ENCODE data around the gene RASA1. TPM values are rescaled to one million over a fixed set of nuclear protein-coding genes. Genes with fewer than 3 reads are reported as not detected.

The RASA1 gene
- total and polyA plus RNA-seq, 4 donors = 9.3 to 33.6 (median 23.7) TPM

DNA sequence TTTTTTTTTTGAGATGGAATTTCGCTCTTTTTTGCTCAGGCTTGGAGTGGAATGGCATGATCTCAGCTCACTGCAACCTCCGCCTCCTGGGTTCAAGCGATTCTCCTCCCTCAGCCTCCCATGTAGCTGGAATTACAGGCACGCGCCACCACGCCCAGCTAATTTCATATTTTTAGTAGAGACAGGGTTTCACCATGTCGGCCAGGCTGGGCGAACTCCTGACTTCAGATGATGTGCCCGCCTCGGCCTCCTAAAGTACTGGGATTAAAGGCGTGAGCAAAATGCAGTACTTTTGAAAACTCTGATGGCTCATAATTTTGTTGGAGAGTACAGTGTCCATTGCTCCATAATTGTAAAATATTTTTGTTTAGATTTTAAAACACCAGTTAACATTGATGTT lies 92.4 kb downstream of the RASA1 start:
- DNase-seq (peak in 1 of 2 donors; percentile 64), ATAC-seq (ENCODE audit: low FRiP score) (no peak)
- Histone ChIP-seq H3K4me1 (ENCODE audit: control insufficient read depth in 1 of 2, insufficient read depth in 2 of 2, low read length in 2 of 2) (no peaks in the 10 kb centered on the region), H3K9me3 (ENCODE audit: control insufficient read depth, low read length) (no peaks in the 10 kb centered on the region), H3K27ac (ENCODE audit: low read depth in 1 of 2, low read length in 2 of 2) (no peak overlapping the region), H3K27me3 (ENCODE audit: control insufficient read depth in 1 of 2, insufficient read depth in 2 of 2, low read length in 1 of 2) (no peaks in the 10 kb centered on the region), H3K36me3 (ENCODE audit: control insufficient read depth in 1 of 2, insufficient read depth in 2 of 2, low read length in 1 of 2) (peaks cover 0 to 2% of the 10 kb centered on the region in 2 donors), H3K4me3 (ENCODE audit: low read length in 2 of 2) (no peak overlapping the region)
- WGBS, 2 donors = 88 to 97% methylated on average over 11 of the region's 11 CpGs
- intact Hi-C loops (cut with DNase I) = no loop called here

DNA sequence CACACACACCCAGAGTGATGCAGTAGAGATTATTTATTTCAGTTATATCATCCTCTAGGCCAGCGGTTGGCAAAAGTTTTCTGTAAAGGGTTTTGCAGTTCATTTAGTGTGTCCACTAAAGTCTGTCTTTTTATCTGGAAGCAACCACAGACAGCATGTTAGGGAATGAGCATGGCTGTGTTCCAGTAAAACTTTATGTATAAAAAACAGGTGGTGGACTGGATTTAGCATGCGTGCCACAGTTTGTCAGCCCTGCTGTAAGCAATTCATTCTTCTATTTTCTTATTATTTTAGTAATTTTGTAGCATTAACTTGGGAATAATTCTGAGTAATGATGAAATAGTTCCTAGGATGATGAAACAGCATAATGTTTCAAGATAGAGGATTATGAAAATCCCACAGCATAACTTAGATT lies 93.4 kb downstream of the RASA1 start:
- Histone ChIP-seq H3K36me3 (ENCODE audit: control insufficient read depth in 1 of 2, insufficient read depth in 2 of 2, low read length in 1 of 2) (no peaks in the 10 kb centered on the region), H3K27me3 (ENCODE audit: control insufficient read depth in 1 of 2, insufficient read depth in 2 of 2, low read length in 1 of 2) (no peaks in the 10 kb centered on the region), H3K4me3 (ENCODE audit: low read length in 2 of 2) (no peak overlapping the region), H3K9me3 (ENCODE audit: control insufficient read depth, low read length) (no peaks in the 10 kb centered on the region), H3K27ac (ENCODE audit: low read depth in 1 of 2, low read length in 2 of 2) (no peak overlapping the region), H3K4me1 (ENCODE audit: control insufficient read depth in 1 of 2, insufficient read depth in 2 of 2, low read length in 2 of 2) (no peaks in the 10 kb centered on the region)
- intact Hi-C loops (cut with DNase I) = no loop called here
- no peak for DNase-seq
- 83 to 89% methylated on average over 2 of the region's 2 CpGs for WGBS, 2 donors
- ATAC-seq (ENCODE audit: low FRiP score) = peak; percentile 50

DNA sequence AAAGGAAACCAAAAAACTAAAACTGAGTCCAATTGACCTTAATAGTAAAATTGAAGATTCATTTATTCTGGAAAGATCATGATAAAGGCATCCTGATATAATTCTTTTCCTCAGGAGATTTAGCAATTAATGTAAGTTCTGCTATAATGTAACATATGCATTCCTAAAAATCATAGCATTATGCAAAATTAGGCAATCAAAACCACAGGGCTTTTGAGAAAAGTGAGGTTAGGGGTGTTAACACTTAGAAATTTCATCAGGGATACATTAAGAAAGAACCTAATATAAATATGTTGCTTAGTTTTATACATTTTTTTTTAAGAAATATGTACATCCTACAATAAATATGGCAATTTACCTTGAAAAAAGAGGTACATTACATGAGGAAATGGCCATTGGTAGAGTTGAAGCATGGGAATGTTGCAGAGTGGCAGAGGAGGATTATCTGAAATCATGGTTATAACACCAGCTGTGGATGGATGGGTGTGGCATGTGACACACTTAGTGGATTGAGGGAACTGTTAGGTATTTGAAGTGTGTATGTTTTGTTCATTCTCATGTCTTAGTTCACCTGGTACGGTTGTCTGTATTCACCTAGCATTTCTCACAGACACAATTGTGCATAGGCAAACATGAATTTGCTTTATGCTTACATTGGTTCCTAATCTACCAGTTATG lies 94.0 kb downstream of the RASA1 start:
- Histone ChIP-seq H3K27me3 (ENCODE audit: control insufficient read depth in 1 of 2, insufficient read depth in 2 of 2, low read length in 1 of 2) (no peaks in the 10 kb centered on the region), H3K4me1 (ENCODE audit: control insufficient read depth in 1 of 2, insufficient read depth in 2 of 2, low read length in 2 of 2) (no peaks in the 10 kb centered on the region), H3K9me3 (ENCODE audit: control insufficient read depth, low read length) (no peaks in the 10 kb centered on the region), H3K27ac (ENCODE audit: low read depth in 1 of 2, low read length in 2 of 2) (no peak overlapping the region), H3K36me3 (ENCODE audit: control insufficient read depth in 1 of 2, insufficient read depth in 2 of 2, low read length in 1 of 2) (no peaks in the 10 kb centered on the region), H3K4me3 (ENCODE audit: low read length in 2 of 2) (no peak overlapping the region)
- DNase-seq (no peak), ATAC-seq (ENCODE audit: low FRiP score) (no peak)
- intact Hi-C loops (cut with DNase I) = no loop called here
- WGBS, 2 donors = 95 to 97% methylated on average over 1 of the region's 1 CpG

DNA sequence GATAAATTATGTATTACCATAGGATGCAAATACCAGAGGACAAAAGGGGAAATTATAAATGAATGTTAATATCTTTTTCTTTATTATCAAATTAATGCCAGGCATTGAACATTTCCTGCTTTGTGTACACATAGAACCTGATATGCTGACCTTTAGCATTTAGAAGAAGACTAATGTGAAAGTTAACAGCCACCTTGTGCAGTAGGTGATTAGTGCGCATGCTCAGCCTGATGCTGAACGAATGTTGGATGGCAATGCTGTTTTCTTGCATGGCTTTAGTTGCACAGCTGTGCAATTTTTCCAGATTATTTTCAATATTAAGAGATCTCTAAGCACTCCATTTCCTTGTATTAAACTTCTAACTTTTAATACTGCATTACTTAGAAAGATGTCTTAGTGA lies 99.6 kb downstream of the RASA1 start:
- Histone ChIP-seq H3K9me3 (ENCODE audit: control insufficient read depth, low read length) (no peaks in the 10 kb centered on the region), H3K4me3 (ENCODE audit: low read length in 2 of 2) (no peak overlapping the region), H3K4me1 (ENCODE audit: control insufficient read depth in 1 of 2, insufficient read depth in 2 of 2, low read length in 2 of 2) (peaks cover 0 to 2% of the 10 kb centered on the region in 2 donors), H3K36me3 (ENCODE audit: control insufficient read depth in 1 of 2, insufficient read depth in 2 of 2, low read length in 1 of 2) (no peaks in the 10 kb centered on the region), H3K27ac (ENCODE audit: low read depth in 1 of 2, low read length in 2 of 2) (no peak overlapping the region), H3K27me3 (ENCODE audit: control insufficient read depth in 1 of 2, insufficient read depth in 2 of 2, low read length in 1 of 2) (no peaks in the 10 kb centered on the region)
- DNase-seq = no peak
- intact Hi-C loops (cut with DNase I) = no loop called here
- WGBS, 2 donors = 90 to 94% methylated on average over 2 of the region's 2 CpGs
- no peak for ATAC-seq (ENCODE audit: low FRiP score)

DNA sequence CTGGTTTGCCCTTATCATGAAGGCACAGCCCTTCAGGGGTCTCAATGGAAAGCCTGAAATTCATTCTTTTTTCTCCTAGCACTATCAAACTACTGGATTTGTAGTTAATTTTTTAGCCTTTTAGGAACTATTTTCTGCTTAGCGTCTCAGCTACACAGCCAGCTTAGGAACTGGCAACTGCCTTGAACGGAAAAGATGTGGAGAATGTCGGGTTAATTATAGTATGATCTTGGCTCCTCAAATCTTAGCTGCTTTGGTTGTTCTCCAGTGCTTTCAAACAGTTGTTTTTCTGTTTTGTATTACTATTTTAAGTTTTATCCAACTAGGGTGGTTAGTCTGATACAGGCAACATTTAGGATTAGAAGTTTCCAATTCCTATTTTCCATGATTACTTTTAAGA lies 100.9 kb downstream of the RASA1 start:
- no peaks in the 10 kb centered on the region for H3K9me3 ChIP-seq (ENCODE audit: control insufficient read depth, low read length)
- DNase-seq (no peak), ATAC-seq (ENCODE audit: low FRiP score) (no peak)
- H3K27me3 ChIP-seq (ENCODE audit: control insufficient read depth in 1 of 2, insufficient read depth in 2 of 2, low read length in 1 of 2) = no peaks in the 10 kb centered on the region
- H3K4me3 ChIP-seq (ENCODE audit: low read length in 2 of 2) = no peak overlapping the region
- 7 to 8% methylated on average over 3 of the region's 3 CpGs for whole genome bisulfite sequencing, 2 donors
- peak overlapping the region in 1 of 2 donors; percentile 57 for H3K27ac ChIP-seq (ENCODE audit: low read depth in 1 of 2, low read length in 2 of 2)
- intact Hi-C loops (cut with DNase I) = no loop called here
- peaks cover 0 to 2% of the 10 kb centered on the region in 2 donors for H3K4me1 ChIP-seq (ENCODE audit: control insufficient read depth in 1 of 2, insufficient read depth in 2 of 2, low read length in 2 of 2)
- H3K36me3 ChIP-seq (ENCODE audit: control insufficient read depth in 1 of 2, insufficient read depth in 2 of 2, low read length in 1 of 2) = no peaks in the 10 kb centered on the region

DNA sequence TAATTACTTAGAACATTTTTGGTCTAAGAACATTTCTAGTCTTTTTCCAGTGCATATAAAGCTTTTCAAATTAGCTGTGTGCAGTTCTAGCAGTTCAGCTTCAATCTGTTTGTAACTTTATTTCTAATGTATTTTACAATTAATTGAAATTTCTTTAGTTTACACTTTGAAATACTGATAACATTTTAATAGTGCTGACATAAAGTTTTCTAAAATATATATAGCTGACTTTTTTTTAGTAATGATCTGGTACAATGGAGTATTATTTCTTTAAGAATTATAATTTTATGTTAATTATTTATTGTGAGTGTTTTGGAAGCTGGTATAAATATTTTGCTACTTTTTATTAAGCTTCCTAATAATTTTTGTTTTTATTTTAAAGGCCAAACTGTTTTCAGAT lies 101.7 kb downstream of the RASA1 start:
- ATAC-seq (ENCODE audit: low FRiP score) = no peak

DNA sequence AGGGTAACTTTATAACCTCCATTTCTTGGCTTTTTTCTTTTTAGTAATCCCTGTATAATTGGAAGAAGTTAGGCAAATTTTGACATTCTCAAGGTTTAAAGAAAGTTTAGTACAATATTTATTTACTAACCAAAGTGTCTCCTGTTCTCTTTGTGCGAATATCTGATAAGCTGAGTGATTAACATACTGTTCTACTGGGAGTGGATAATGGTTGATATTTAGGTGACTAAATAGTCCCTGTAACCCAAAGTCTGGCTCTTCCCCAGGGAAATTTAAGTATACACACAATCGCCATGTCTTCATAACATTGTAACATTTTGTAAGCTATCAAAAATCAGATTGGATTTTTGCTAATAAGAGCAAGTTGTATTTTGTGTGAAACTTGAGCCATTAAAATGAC lies 105.0 kb downstream of the RASA1 start:
- ATAC-seq (ENCODE audit: low FRiP score) (no peak), DNase-seq (no peak)
- Histone ChIP-seq H3K9me3 (ENCODE audit: control insufficient read depth, low read length) (no peaks in the 10 kb centered on the region), H3K27me3 (ENCODE audit: control insufficient read depth in 1 of 2, insufficient read depth in 2 of 2, low read length in 1 of 2) (no peaks in the 10 kb centered on the region), H3K4me1 (ENCODE audit: control insufficient read depth in 1 of 2, insufficient read depth in 2 of 2, low read length in 2 of 2) (peaks cover 0 to 2% of the 10 kb centered on the region in 2 donors), H3K36me3 (ENCODE audit: control insufficient read depth in 1 of 2, insufficient read depth in 2 of 2, low read length in 1 of 2) (no peaks in the 10 kb centered on the region), H3K27ac (ENCODE audit: low read depth in 1 of 2, low read length in 2 of 2) (no peak overlapping the region), H3K4me3 (ENCODE audit: low read length in 2 of 2) (no peak overlapping the region)
- intact Hi-C loops (cut with DNase I) = no loop called here
- 64 to 70% methylated on average over 2 of the region's 2 CpGs for WGBS, 2 donors

More for the DNA sequence above, 101.7 kb downstream of the RASA1 start:
- Histone ChIP-seq H3K27me3 (ENCODE audit: control insufficient read depth in 1 of 2, insufficient read depth in 2 of 2, low read length in 1 of 2) (no peaks in the 10 kb centered on the region), H3K9me3 (ENCODE audit: control insufficient read depth, low read length) (no peaks in the 10 kb centered on the region), H3K4me3 (ENCODE audit: low read length in 2 of 2) (no peak overlapping the region), H3K36me3 (ENCODE audit: control insufficient read depth in 1 of 2, insufficient read depth in 2 of 2, low read length in 1 of 2) (no peaks in the 10 kb centered on the region), H3K4me1 (ENCODE audit: control insufficient read depth in 1 of 2, insufficient read depth in 2 of 2, low read length in 2 of 2) (peaks cover 0 to 2% of the 10 kb centered on the region in 2 donors), H3K27ac (ENCODE audit: low read depth in 1 of 2, low read length in 2 of 2) (no peak overlapping the region)
- intact Hi-C loops (cut with DNase I) = no loop called here
- no peak for DNase-seq

DNA sequence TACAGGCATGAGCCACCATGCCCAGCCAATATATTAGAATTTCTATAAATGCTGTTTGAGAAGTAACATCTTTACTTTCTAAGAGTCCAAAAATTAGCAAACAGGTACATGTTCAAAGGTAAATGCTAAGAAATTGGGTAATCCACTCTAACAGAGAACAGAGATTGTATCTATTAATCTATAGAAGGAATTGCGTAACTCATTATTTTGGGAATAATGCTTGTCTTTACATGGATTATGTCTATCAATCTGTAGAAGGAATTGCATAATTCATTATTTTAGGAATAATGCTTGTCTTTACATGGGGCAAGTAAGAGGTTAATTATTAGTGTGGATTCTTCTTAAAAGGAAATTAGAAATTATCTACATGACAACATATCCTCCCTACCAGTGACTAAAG lies 114.5 kb downstream of the RASA1 start:
- intact Hi-C loops (cut with DNase I) = no loop called here
- H3K4me1 ChIP-seq (ENCODE audit: control insufficient read depth in 1 of 2, insufficient read depth in 2 of 2, low read length in 2 of 2) = no peaks in the 10 kb centered on the region
- H3K27ac ChIP-seq (ENCODE audit: low read depth in 1 of 2, low read length in 2 of 2) = no peak overlapping the region
- no peak for DNase-seq
- no peak for ATAC-seq (ENCODE audit: low FRiP score)
- H3K36me3 ChIP-seq (ENCODE audit: control insufficient read depth in 1 of 2, insufficient read depth in 2 of 2, low read length in 1 of 2) = no peaks in the 10 kb centered on the region
- no peaks in the 10 kb centered on the region for H3K9me3 ChIP-seq (ENCODE audit: control insufficient read depth, low read length)
- H3K4me3 ChIP-seq (ENCODE audit: low read length in 2 of 2) = no peak overlapping the region
- 95 to 100% methylated on average over 1 of the region's 1 CpG for WGBS, 2 donors
- no peaks in the 10 kb centered on the region for H3K27me3 ChIP-seq (ENCODE audit: control insufficient read depth in 1 of 2, insufficient read depth in 2 of 2, low read length in 1 of 2)

DNA sequence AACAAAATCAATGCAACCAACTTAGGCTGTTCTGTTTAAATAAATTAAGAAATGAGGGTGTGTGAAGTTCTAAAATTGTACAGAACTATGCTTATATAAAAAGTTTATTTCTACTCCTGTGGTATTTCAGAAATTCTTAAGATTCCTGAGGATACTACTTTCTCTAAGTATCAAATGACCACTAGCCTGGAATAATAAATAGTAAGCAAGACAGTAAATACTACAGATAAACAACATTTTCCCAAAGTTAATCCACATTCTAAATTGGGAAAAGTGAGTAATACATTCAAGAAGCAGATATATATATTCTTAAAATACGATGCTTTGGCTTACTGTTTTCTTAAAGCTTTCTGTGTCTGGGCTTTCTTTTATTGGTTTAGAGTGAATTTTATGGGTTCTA lies 115.5 kb downstream of the RASA1 start:
- no peaks in the 10 kb centered on the region for H3K27me3 ChIP-seq (ENCODE audit: control insufficient read depth in 1 of 2, insufficient read depth in 2 of 2, low read length in 1 of 2)
- H3K4me3 ChIP-seq (ENCODE audit: low read length in 2 of 2) = no peak overlapping the region
- no peaks in the 10 kb centered on the region for H3K9me3 ChIP-seq (ENCODE audit: control insufficient read depth, low read length)
- 12 to 14% methylated on average over 1 of the region's 1 CpG for WGBS, 2 donors
- DNase-seq (no peak), ATAC-seq (ENCODE audit: low FRiP score) (no peak)
- no peaks in the 10 kb centered on the region for H3K36me3 ChIP-seq (ENCODE audit: control insufficient read depth in 1 of 2, insufficient read depth in 2 of 2, low read length in 1 of 2)
- no peaks in the 10 kb centered on the region for H3K4me1 ChIP-seq (ENCODE audit: control insufficient read depth in 1 of 2, insufficient read depth in 2 of 2, low read length in 2 of 2)
- no peak overlapping the region for H3K27ac ChIP-seq (ENCODE audit: low read depth in 1 of 2, low read length in 2 of 2)
- intact Hi-C loops (cut with DNase I) = no loop called here
